ENCODE measurements around the gene VWA1.

GRCh38 chr1:1451696-1452364 lies 16.3 kb downstream of the VWA1 start:
- TF ChIP-seq CSRNP3 (CRISPR knock-in tag; IDR thresholded peaks at IDR 0.05) (no peak), PATZ1 (CRISPR knock-in tag; IDR thresholded peaks at IDR 0.05; ENCODE audit: borderline replicate concordance) (no peak), POU6F1 (CRISPR knock-in tag; IDR thresholded peaks at IDR 0.05; ENCODE audit: borderline replicate concordance, low read depth) (no peak), ISL1 (CRISPR knock-in tag; IDR thresholded peaks at IDR 0.05) (no peak), OSR1 (CRISPR knock-in tag; IDR thresholded peaks at IDR 0.05) (no peak), SNAI2 (CRISPR knock-in tag; IDR thresholded peaks at IDR 0.05) (no peak), ZC3H10 (CRISPR knock-in tag; IDR thresholded peaks at IDR 0.05) (no peak), ESRRG (CRISPR knock-in tag; IDR thresholded peaks at IDR 0.05) (no peak), TCF4 (CRISPR knock-in tag; IDR thresholded peaks at IDR 0.05; ENCODE audit: borderline replicate concordance) (no peak), ZNF70 (CRISPR knock-in tag; IDR thresholded peaks at IDR 0.05) (no peak), ZFP30 (CRISPR knock-in tag; IDR thresholded peaks at IDR 0.05) (no peak), CREB5 (CRISPR knock-in tag; IDR thresholded peaks at IDR 0.05; ENCODE audit: low read depth) (no peak), PPARA (CRISPR knock-in tag; IDR thresholded peaks at IDR 0.05; ENCODE audit: borderline replicate concordance) (no peak)
